HepG2 (cell line): ENCODE results near the gene ST6GALNAC4. TPM values are rescaled to one million over a fixed set of nuclear protein-coding genes. Genes with fewer than 3 reads are reported as not detected.

ENCODE experiments used
- ADNP ChIP-seq: sonication (generic); formaldehyde crosslinking; IDR thresholded peaks from 2 replicates; pipeline ENCODE4 v1.4.0; 2020; ENCODE audit warnings: missing genetic modification reagents
- GABPB1 ChIP-seq: IDR thresholded peaks from 2 replicates; pipeline ENCODE4 v1.6.1; 2016; ENCODE audit warnings: mild to moderate bottlenecking, missing genetic modification reagents, moderate library complexity, missing compliant biosample characterization
- PPARG ChIP-seq: conservative IDR thresholded peaks from 2 replicates; pipeline ENCODE4 v1.6.1; 2016; ENCODE audit warnings: missing biosample characterization, missing genetic modification reagents
- SMC3 ChIP-seq: IDR thresholded peaks from 2 replicates; pipeline ENCODE4 v1.6.1; 2011; ENCODE audit warnings: low read length, improper control_type of control experiment
- SPEN ChIP-seq: sonication (generic); formaldehyde crosslinking; IDR thresholded peaks from 2 replicates; pipeline ENCODE4 v1.5.1; 2020; ENCODE audit warnings: low read depth, mild to moderate bottlenecking, missing genetic modification reagents
- ZFY ChIP-seq: sonication (generic); formaldehyde crosslinking; IDR thresholded peaks from 2 replicates; pipeline ENCODE4 v1.4.0; 2020; ENCODE audit warnings: missing genetic modification reagents
- ZMYM3 ChIP-seq: sonication (generic); formaldehyde crosslinking; IDR thresholded peaks from 2 replicates; pipeline ENCODE4 v1.5.1; 2020; ENCODE audit warnings: mild to moderate bottlenecking, missing genetic modification reagents
- ZNF143 ChIP-seq: sonication (generic); formaldehyde crosslinking; IDR thresholded peaks from 2 replicates; pipeline ENCODE4 v1.4.0; 2020; ENCODE audit warnings: missing genetic modification reagents
- ZNF44 ChIP-seq: sonication (generic); formaldehyde crosslinking; IDR thresholded peaks from 2 replicates; pipeline ENCODE4 v1.5.1; 2020; ENCODE audit warnings: mild to moderate bottlenecking, missing genetic modification reagents
- ZNF501 ChIP-seq: sonication (generic); formaldehyde crosslinking; IDR thresholded peaks from 2 replicates; pipeline ENCODE4 v1.5.1; 2020; ENCODE audit warnings: mild to moderate bottlenecking, moderate library complexity, missing genetic modification reagents
- ZNF569 ChIP-seq: sonication (generic); formaldehyde crosslinking; IDR thresholded peaks from 2 replicates; pipeline ENCODE4 v1.5.0; 2020; ENCODE audit warnings: mild to moderate bottlenecking, missing genetic modification reagents, moderate library complexity, borderline replicate concordance
- ZNF598 ChIP-seq: sonication (generic); formaldehyde crosslinking; IDR thresholded peaks from 2 replicates; pipeline ENCODE4 v1.5.1; 2020; ENCODE audit warnings: mild to moderate bottlenecking, missing genetic modification reagents, borderline replicate concordance
- ZNF687 ChIP-seq: sonication (generic); formaldehyde crosslinking; IDR thresholded peaks from 2 replicates; pipeline ENCODE4 v1.5.1; 2020; ENCODE audit warnings: mild to moderate bottlenecking, missing genetic modification reagents, moderate library complexity
- polyA plus RNA-seq, 8 experiments: library from polyadenylated mRNA; depleted of rRNA in 3 of 8; stranded (reverse) in 7 of 8; unstranded in 1 of 8; fragments of >200 nt; fragmentation: Illumina TruSeq in 4 of 8; extraction: Trizol in 4 of 8; gene quantifications; 2 replicates each; pipeline versions ENCODE4 v1.2.1 to v1.2.3, GENCODE V29; 2011 to 2016; ENCODE audit warnings: low read depth in 4 of 8, missing spikeins in 1 of 8, mixed read lengths in 1 of 8; ENCODE audit not compliant: insufficient read depth in 1 of 8
- total RNA-seq, 5 experiments: library from RNA; depleted of rRNA; stranded (reverse); fragments of >200 nt; fragmentation: Illumina TruSeq; extraction: Trizol; gene quantifications; 2 replicates each; pipeline ENCODE4 v1.2.3, GENCODE V29; 2016; ENCODE audit warnings: low read depth in 1 of 5
- TF ChIP-seq, protein P1 (sequence below): sonication (generic); formaldehyde crosslinking; IDR thresholded peaks from 2 replicates; pipeline ENCODE4 v1.5.0; 2020; ENCODE audit warnings: mild to moderate bottlenecking, missing genetic modification reagents
- TF ChIP-seq, protein P2 (sequence below): sonication (generic); formaldehyde crosslinking; IDR thresholded peaks from 2 replicates; pipeline ENCODE4 v1.5.0; 2020; ENCODE audit warnings: missing genetic modification reagents, mild to moderate bottlenecking, borderline replicate concordance
- TF ChIP-seq, protein P3 (sequence below): sonication (generic); formaldehyde crosslinking; IDR thresholded peaks from 2 replicates; pipeline ENCODE4 v1.8.0; 2022; ENCODE audit warnings: mild to moderate bottlenecking, missing genetic modification reagents, borderline replicate concordance
- TF ChIP-seq, protein P4 (sequence below): sonication (generic); formaldehyde crosslinking; IDR thresholded peaks from 2 replicates; pipeline ENCODE4 v1.4.0; 2020; ENCODE audit warnings: missing genetic modification reagents

The ST6GALNAC4 gene
- total and polyA plus RNA-seq, 2 of the 13 experiments (the other 11 are each of a cell fraction or from before 2014, with no cell fraction given): 18.8 to 27.7 TPM

DNA sequence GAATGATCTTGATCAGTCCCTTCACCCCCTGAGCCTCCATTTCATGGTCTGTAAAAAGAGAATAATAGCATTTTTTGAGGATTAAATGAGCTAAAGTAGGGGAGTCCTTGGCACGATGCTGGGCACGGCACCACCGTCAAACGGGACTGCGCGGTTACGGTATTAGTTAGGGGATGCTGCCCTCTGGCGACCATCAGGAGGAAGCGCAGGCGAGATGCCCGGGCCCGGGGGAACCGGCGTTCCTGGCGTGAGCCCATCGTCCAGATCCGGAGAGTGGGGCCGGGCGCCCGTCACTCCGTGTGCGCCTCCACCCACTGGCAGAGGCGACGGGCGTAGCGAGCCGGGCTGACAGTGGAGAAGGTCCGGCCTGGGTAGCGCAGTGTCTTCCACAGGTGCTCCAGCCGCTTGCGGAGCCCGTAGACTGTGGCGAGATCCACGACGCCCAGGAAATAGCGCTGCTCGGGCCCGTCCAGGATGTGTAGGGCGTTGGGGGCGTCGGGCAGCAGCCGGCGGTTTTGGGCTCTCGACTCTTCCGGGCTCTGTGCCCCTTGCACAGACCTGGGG, 4.8 kb upstream of the ST6GALNAC4 start (continued):
- TF ChIP-seq ZNF44 (0 out of 2 replicates have a peak, but pooled peaks have one; percentile 35), ZNF598 (CRISPR knock-in tag) (0 out of 2 replicates have a peak, but pooled peaks have one; percentile 22), SPEN (CRISPR knock-in tag) (0 out of 2 replicates have a peak, but pooled peaks have one; percentile 33), ZNF501 (CRISPR knock-in tag) (peak; percentile 39; the same call in 1 of the 2 replicates), ZNF687 (CRISPR knock-in tag) (peak; percentile 48), PPARG (CRISPR knock-in tag) (no peak), ZMYM3 (CRISPR knock-in tag) (0 out of 2 replicates have a peak, but pooled peaks have one; percentile 56), SMC3 (peak; percentile 60; the same call in 1 of the 2 replicates), ZNF143 (CRISPR knock-in tag) (peak; percentile 39; the same call in 1 of the 2 replicates), ADNP (CRISPR knock-in tag) (peak; percentile 41; the same call in 1 of the 2 replicates), GABPB1 (CRISPR knock-in tag) (peak; percentile 44; the same call in 1 of the 2 replicates), ZFY (CRISPR knock-in tag) (0 out of 2 replicates have a peak, but pooled peaks have one; percentile 23), ZNF569 (CRISPR knock-in tag) (no peak)
- TF ChIP-seq, protein P1, sequence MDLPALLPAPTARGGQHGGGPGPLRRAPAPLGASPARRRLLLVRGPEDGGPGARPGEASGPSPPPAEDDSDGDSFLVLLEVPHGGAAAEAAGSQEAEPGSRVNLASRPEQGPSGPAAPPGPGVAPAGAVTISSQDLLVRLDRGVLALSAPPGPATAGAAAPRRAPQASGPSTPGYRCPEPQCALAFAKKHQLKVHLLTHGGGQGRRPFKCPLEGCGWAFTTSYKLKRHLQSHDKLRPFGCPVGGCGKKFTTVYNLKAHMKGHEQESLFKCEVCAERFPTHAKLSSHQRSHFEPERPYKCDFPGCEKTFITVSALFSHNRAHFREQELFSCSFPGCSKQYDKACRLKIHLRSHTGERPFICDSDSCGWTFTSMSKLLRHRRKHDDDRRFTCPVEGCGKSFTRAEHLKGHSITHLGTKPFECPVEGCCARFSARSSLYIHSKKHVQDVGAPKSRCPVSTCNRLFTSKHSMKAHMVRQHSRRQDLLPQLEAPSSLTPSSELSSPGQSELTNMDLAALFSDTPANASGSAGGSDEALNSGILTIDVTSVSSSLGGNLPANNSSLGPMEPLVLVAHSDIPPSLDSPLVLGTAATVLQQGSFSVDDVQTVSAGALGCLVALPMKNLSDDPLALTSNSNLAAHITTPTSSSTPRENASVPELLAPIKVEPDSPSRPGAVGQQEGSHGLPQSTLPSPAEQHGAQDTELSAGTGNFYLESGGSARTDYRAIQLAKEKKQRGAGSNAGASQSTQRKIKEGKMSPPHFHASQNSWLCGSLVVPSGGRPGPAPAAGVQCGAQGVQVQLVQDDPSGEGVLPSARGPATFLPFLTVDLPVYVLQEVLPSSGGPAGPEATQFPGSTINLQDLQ (CRISPR knock-in tag): no peak
- TF ChIP-seq, protein P2, sequence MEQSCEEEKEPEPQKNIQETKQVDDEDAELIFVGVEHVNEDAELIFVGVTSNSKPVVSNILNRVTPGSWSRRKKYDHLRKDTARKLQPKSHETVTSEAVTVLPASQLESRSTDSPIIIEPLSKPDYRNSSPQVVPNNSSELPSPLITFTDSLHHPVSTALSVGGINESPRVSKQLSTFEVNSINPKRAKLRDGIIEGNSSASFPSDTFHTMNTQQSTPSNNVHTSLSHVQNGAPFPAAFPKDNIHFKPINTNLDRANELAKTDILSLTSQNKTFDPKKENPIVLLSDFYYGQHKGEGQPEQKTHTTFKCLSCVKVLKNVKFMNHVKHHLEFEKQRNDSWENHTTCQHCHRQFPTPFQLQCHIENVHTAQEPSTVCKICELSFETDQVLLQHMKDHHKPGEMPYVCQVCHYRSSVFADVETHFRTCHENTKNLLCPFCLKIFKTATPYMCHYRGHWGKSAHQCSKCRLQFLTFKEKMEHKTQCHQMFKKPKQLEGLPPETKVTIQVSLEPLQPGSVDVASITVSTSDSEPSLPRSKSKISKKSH: 0 out of 2 replicates have a peak, but pooled peaks have one; percentile 67
- TF ChIP-seq, protein P3, sequence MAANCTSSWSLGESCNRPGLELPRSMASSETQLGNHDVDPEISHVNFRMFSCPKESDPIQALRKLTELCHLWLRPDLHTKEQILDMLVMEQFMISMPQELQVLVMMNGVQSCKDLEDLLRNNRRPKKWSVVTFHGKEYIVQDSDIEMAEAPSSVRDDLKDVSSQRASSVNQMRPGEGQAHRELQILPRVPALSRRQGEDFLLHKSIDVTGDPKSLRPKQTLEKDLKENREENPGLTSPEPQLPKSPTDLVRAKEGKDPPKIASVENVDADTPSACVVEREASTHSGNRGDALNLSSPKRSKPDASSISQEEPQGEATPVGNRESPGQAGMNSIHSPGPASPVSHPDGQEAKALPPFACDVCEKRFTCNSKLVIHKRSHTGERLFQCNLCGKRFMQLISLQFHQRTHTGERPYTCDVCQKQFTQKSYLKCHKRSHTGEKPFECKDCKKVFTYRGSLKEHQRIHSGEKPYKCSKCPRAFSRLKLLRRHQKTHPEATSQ (CRISPR knock-in tag): no peak
- TF ChIP-seq, protein P4, sequence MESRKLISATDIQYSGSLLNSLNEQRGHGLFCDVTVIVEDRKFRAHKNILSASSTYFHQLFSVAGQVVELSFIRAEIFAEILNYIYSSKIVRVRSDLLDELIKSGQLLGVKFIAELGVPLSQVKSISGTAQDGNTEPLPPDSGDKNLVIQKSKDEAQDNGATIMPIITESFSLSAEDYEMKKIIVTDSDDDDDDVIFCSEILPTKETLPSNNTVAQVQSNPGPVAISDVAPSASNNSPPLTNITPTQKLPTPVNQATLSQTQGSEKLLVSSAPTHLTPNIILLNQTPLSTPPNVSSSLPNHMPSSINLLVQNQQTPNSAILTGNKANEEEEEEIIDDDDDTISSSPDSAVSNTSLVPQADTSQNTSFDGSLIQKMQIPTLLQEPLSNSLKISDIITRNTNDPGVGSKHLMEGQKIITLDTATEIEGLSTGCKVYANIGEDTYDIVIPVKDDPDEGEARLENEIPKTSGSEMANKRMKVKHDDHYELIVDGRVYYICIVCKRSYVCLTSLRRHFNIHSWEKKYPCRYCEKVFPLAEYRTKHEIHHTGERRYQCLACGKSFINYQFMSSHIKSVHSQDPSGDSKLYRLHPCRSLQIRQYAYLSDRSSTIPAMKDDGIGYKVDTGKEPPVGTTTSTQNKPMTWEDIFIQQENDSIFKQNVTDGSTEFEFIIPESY: peak; percentile 24; the same call in 1 of the 2 replicates
